DOHH2 (cell line): Measurements from ENCODE around the gene SBF1.

Experiments used
- EZH2phosphoT487 ChIP-seq: fragments of 200-600 bp; sonication (generic); IDR thresholded peaks from 2 replicates; pipeline ENCODE4 v1.6.1; 2017; ENCODE audit warnings: borderline replicate concordance, mild to moderate bottlenecking, antibody characterized with exemption, low read length, moderate library complexity, mixed read lengths
- TF ChIP-seq, protein P1 (sequence below): fragments of 200-600 bp; sonication (generic); IDR thresholded peaks from one replicate; pipeline ENCODE4 v1.5.1; 2014; ENCODE audit warnings: antibody characterized with exemption, mild to moderate bottlenecking, low read depth, low read length; ENCODE audit not compliant: poor library complexity, severe bottlenecking

DNA sequence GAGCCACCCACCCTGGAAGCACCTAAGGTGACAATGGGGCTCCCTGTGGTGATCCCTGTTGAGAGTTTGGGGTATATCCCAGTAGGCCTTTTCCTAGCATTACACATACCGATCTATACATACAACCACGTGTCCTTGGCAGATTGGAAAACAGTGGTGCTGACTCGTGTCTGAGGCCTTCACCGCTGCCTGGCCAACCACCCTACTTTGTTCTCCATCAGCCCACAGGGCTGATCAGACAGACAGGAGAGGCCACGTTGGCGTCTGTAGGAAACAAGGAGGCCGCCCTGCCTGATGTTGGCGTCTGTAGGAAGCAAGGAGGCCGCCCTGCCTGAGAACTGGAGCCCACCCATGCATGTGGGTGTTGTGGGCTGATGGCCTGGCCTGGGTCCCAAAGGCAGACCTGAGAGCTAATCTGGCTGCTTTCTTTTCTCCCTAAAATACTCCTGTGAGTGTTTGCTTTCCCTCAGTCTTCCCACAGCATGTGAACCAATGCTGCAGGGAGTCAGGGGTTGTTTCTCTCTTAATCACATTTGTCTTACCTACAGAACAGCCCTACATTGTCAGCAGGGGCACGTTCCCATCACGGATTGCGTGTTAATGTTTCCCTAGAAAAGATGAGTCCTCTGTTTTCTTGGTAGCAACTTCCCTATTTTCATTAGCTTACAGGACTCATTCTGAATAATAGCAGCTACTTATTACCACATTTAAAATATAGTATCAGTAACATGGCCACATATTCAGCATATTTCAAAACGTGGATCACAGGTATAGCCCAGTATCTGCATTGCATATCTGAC is 57.2 kb downstream of the SBF1 start:
- TF ChIP-seq, protein P1, sequence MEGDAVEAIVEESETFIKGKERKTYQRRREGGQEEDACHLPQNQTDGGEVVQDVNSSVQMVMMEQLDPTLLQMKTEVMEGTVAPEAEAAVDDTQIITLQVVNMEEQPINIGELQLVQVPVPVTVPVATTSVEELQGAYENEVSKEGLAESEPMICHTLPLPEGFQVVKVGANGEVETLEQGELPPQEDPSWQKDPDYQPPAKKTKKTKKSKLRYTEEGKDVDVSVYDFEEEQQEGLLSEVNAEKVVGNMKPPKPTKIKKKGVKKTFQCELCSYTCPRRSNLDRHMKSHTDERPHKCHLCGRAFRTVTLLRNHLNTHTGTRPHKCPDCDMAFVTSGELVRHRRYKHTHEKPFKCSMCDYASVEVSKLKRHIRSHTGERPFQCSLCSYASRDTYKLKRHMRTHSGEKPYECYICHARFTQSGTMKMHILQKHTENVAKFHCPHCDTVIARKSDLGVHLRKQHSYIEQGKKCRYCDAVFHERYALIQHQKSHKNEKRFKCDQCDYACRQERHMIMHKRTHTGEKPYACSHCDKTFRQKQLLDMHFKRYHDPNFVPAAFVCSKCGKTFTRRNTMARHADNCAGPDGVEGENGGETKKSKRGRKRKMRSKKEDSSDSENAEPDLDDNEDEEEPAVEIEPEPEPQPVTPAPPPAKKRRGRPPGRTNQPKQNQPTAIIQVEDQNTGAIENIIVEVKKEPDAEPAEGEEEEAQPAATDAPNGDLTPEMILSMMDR, result no peak
- TF ChIP-seq EZH2phosphoT487, result no peak
